ENCODE measurements around the gene UBE3A. TPM values are rescaled to one million over a fixed set of nuclear protein-coding genes. Genes with fewer than 3 reads are reported as not detected.
"Not testable (repeated sequence)": the region's sequence is repeated elsewhere in the genome, so short reads cannot be mapped to it uniquely, and the experiment has no call there.

UBE3A gene
- total RNA-seq, 1 donor from 2014 or later = 93.1 TPM

GRCh38 chr15:25416693-25417092 is 22.1 kb downstream of the UBE3A start:
- no peak for TF ChIP-seq CTCF (IDR thresholded peaks at IDR 0.05)
- no peak for ATAC-seq
- H3K27me3 ChIP-seq = no peaks in the 10 kb centered on the region
- H3K27ac ChIP-seq = no peak overlapping the region
- H3K4me3 ChIP-seq = no peak overlapping the region
- intact Hi-C loops (cut with DNase I) = no loop called here
- H3K36me3 ChIP-seq = no peaks in the 10 kb centered on the region
- peaks cover 4% of the 10 kb centered on the region for H3K9me3 ChIP-seq
- DNase-seq = no peak
- no peaks in the 10 kb centered on the region for H3K4me1 ChIP-seq

- ATAC-seq (no peak), DNase-seq (no peak)
- Histone ChIP-seq H3K4me1 (peaks cover 3% of the 10 kb centered on the region), H3K27ac (no peak overlapping the region), H3K36me3 (no peaks in the 10 kb centered on the region), H3K27me3 (no peaks in the 10 kb centered on the region), H3K4me3 (no peak overlapping the region), H3K9me3 (peaks cover 4% of the 10 kb centered on the region)
- intact Hi-C loops (cut with DNase I) = no loop called here
- no peak for TF ChIP-seq CTCF (IDR thresholded peaks at IDR 0.05)
Measured at GRCh38 chr15:25415707-25416106, 23.1 kb downstream of the UBE3A start.

GRCh38 chr15:25415217-25415616 is 23.6 kb downstream of the UBE3A start:
- ATAC-seq = no peak
- no peaks in the 10 kb centered on the region for H3K27me3 ChIP-seq
- H3K36me3 ChIP-seq = no peaks in the 10 kb centered on the region
- intact Hi-C loops (cut with DNase I) = no loop called here
- no peak for DNase-seq
- TF ChIP-seq CTCF (IDR thresholded peaks at IDR 0.05) = no peak
- peaks cover 7% of the 10 kb centered on the region for H3K4me1 ChIP-seq
- peaks cover 4% of the 10 kb centered on the region for H3K9me3 ChIP-seq
- H3K27ac ChIP-seq = no peak overlapping the region
- no peak overlapping the region for H3K4me3 ChIP-seq

GRCh38 chr15:25410649-25411048 is 28.2 kb downstream of the UBE3A start:
- DNase-seq (no peak), ATAC-seq (peak; percentile 67)
- TF ChIP-seq CTCF (IDR thresholded peaks at IDR 0.05) = no peak
- Histone ChIP-seq H3K4me1 (peaks cover 17% of the 10 kb centered on the region), H3K27ac (no peak overlapping the region), H3K9me3 (no peaks in the 10 kb centered on the region), H3K27me3 (no peaks in the 10 kb centered on the region), H3K36me3 (no peaks in the 10 kb centered on the region), H3K4me3 (no peak overlapping the region)
- intact Hi-C loops (cut with DNase I) = no loop called here

GRCh38 chr15:25409731-25410130 is 29.1 kb downstream of the UBE3A start:
- H3K36me3 ChIP-seq; intact Hi-C loops (cut with DNase I); H3K27ac ChIP-seq; H3K4me3 ChIP-seq; H3K27me3 ChIP-seq; H3K9me3 ChIP-seq; ATAC-seq; DNase-seq: not testable (repeated sequence)
- peaks cover 17% of the 10 kb centered on the region for H3K4me1 ChIP-seq

GRCh38 chr15:25408929-25409328 is 29.9 kb downstream of the UBE3A start:
- no peak for ATAC-seq
- no peak for DNase-seq
- no peak for TF ChIP-seq CTCF (IDR thresholded peaks at IDR 0.05)
- peaks cover 17% of the 10 kb centered on the region for H3K4me1 ChIP-seq
- no peaks in the 10 kb centered on the region for H3K27me3 ChIP-seq
- H3K4me3 ChIP-seq = no peak overlapping the region
- no peaks in the 10 kb centered on the region for H3K36me3 ChIP-seq
- intact Hi-C loops (cut with DNase I) = no loop called here
- H3K9me3 ChIP-seq = no peaks in the 10 kb centered on the region
- no peak overlapping the region for H3K27ac ChIP-seq

All from upper lobe of right lung (tissue), 1 donor.